MM.1S (cell line): ENCODE data around the gene IPO11.

Experiments used
- DNase-seq: peaks from one replicate; pipeline ENCODE4 v3.0.0-alpha.2; 2015
- H2AFZ ChIP-seq: fragments of 300-600 bp; sonication (generic); 2 replicates; pipeline ENCODE4 v1.6.0; 2016; ENCODE audit warnings: antibody characterized with exemption, low read length
- H3F3A ChIP-seq: fragments of 300-600 bp; sonication (generic); 2 replicates; pipeline ENCODE4 v1.6.1; 2016; ENCODE audit warnings: mild to moderate bottlenecking, antibody characterized with exemption, low read length, moderate library complexity, mixed read lengths; ENCODE audit not compliant: insufficient read depth
- H3K27ac ChIP-seq: fragments of 300-600 bp; sonication (generic); 2 replicates; pipeline ENCODE4 v1.5.1; 2016; ENCODE audit warnings: mild to moderate bottlenecking, low read length
- H3K27me3 ChIP-seq: fragments of 300-600 bp; sonication (generic); replicated peaks from 2 replicates; pipeline ENCODE4 v1.6.0; 2016; ENCODE audit warnings: low read length; ENCODE audit not compliant: insufficient read depth
- H3K36me3 ChIP-seq: fragments of 300-600 bp; sonication (generic); replicated peaks from 2 replicates; pipeline ENCODE4 v1.6.1; 2016; ENCODE audit warnings: mild to moderate bottlenecking, low read length, mixed read lengths; ENCODE audit not compliant: insufficient read depth
- H3K4me1 ChIP-seq: fragments of 300-600 bp; sonication (generic); 2 replicates; pipeline ENCODE4 v1.6.1; 2016; ENCODE audit warnings: low read length, mixed read lengths
- H3K4me2 ChIP-seq: fragments of 300-600 bp; sonication (generic); 2 replicates; pipeline ENCODE4 v1.6.0; 2016; ENCODE audit warnings: low read depth, low read length
- H3K4me3 ChIP-seq: fragments of 300-600 bp; sonication (generic); 2 replicates; pipeline ENCODE4 v1.5.1; 2016; ENCODE audit warnings: low read length, mixed read lengths
- H3K79me2 ChIP-seq: fragments of 300-600 bp; sonication (generic); 2 replicates; pipeline ENCODE4 v1.6.1; 2016; ENCODE audit warnings: mixed run types, low read length, mixed read lengths
- H3K9ac ChIP-seq: fragments of 300-600 bp; sonication (generic); 2 replicates; pipeline ENCODE4 v1.6.1; 2016; ENCODE audit warnings: low read length, mixed read lengths
- H3K9me2 ChIP-seq: fragments of 300-600 bp; sonication (generic); replicated peaks from 2 replicates; pipeline ENCODE4 v1.6.1; 2016; ENCODE audit warnings: mild to moderate bottlenecking, low read length, mixed read lengths; ENCODE audit not compliant: insufficient read depth
- H3K9me3 ChIP-seq: fragments of 300-600 bp; sonication (generic); replicated peaks from 2 replicates; pipeline ENCODE4 v1.6.1; 2016; ENCODE audit warnings: mild to moderate bottlenecking, low read length, mixed read lengths; ENCODE audit not compliant: insufficient read depth
- H4K20me1 ChIP-seq: fragments of 300-600 bp; sonication (generic); 2 replicates; pipeline ENCODE4 v1.6.1; 2016; ENCODE audit warnings: mild to moderate bottlenecking, low read length, moderate library complexity, mixed read lengths; ENCODE audit not compliant: insufficient read depth
- EZH2 ChIP-seq: fragments of 300-600 bp; sonication (generic); optimal IDR thresholded peaks from 2 replicates; pipeline ENCODE3; 2017; ENCODE audit warnings: low read depth, mild to moderate bottlenecking, antibody characterized with exemption, low read length, mixed read lengths
- EZH2phosphoT487 ChIP-seq: fragments of 300-600 bp; sonication (generic); IDR thresholded peaks from 2 replicates; pipeline ENCODE4 v1.6.1; 2018; ENCODE audit warnings: antibody characterized with exemption, low read length
- TF ChIP-seq, protein P1 (sequence below): fragments of 300-600 bp; sonication (generic); IDR thresholded peaks from 2 replicates; pipeline ENCODE4 v1.5.1; 2016; ENCODE audit warnings: antibody characterized with exemption, low read length, mixed read lengths

Gene IPO11

DNA sequence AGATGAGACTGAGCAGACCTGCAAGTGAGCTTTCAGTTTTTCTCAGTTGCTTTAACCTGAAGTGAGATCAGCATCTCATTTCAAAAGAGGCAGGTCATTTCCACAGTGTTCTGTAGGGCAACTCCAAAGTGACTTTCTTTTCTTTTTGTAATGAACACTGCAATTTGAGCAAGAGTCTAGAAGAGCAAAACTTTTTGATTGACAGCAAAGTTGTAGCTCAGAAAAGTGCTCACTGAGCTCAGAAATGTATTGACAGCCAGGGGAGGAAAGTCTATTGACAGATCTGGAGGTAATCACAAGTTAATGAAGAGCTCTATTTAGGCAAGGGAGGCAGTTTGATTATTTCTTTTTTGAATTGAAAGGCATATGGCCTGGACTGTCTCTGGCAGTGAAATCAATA, 220.7 kb downstream of the IPO11 start:
- no peak for DNase-seq
- peaks cover 4% of the 10 kb centered on the region for H3F3A ChIP-seq
- TF ChIP-seq EZH2phosphoT487 = no peak
- TF ChIP-seq, protein P1, sequence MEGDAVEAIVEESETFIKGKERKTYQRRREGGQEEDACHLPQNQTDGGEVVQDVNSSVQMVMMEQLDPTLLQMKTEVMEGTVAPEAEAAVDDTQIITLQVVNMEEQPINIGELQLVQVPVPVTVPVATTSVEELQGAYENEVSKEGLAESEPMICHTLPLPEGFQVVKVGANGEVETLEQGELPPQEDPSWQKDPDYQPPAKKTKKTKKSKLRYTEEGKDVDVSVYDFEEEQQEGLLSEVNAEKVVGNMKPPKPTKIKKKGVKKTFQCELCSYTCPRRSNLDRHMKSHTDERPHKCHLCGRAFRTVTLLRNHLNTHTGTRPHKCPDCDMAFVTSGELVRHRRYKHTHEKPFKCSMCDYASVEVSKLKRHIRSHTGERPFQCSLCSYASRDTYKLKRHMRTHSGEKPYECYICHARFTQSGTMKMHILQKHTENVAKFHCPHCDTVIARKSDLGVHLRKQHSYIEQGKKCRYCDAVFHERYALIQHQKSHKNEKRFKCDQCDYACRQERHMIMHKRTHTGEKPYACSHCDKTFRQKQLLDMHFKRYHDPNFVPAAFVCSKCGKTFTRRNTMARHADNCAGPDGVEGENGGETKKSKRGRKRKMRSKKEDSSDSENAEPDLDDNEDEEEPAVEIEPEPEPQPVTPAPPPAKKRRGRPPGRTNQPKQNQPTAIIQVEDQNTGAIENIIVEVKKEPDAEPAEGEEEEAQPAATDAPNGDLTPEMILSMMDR = no peak
- TF ChIP-seq EZH2 = no peak
- no peaks in the 10 kb centered on the region for H3K9me3 ChIP-seq
- H3K9ac ChIP-seq = no peak overlapping the region
- H3K9me2 ChIP-seq = no peaks in the 10 kb centered on the region
- no peaks in the 10 kb centered on the region for H4K20me1 ChIP-seq
- H3K4me3 ChIP-seq = no peak overlapping the region
- H3K4me1 ChIP-seq = peaks cover 33% of the 10 kb centered on the region
- H3K27ac ChIP-seq = no peak overlapping the region
- no peak overlapping the region for H3K4me2 ChIP-seq
- H2AFZ ChIP-seq = no peak overlapping the region
- H3K27me3 ChIP-seq = no peaks in the 10 kb centered on the region
- no peaks in the 10 kb centered on the region for H3K36me3 ChIP-seq
- H3K79me2 ChIP-seq = no peaks in the 10 kb centered on the region

DNA sequence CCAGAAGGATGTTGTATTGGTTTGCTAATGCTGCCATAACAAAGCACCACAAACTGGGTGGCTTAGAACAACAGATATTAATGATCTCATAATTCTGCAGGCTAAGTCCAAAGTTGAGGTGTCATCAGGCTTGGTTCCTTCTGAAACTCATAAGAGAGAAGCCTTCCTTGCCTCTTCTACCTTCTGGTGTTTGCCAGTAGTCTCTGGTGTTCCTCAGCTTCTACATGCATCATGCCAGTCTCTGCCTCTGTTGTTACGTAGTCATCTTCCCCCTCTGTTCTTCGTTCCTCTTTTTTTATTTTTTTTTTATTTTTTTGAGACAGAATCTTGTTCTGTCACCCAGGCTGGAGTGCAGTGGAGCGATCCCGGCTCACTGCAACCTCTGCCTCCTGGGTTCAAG, 227.9 kb downstream of the IPO11 start:
- Histone ChIP-seq H3K27ac (no peak overlapping the region), H3K36me3 (no peaks in the 10 kb centered on the region), H3K9me3 (no peaks in the 10 kb centered on the region), H4K20me1 (no peaks in the 10 kb centered on the region), H3K4me1 (peaks cover 15% of the 10 kb centered on the region), H3K79me2 (no peaks in the 10 kb centered on the region), H3K9ac (no peak overlapping the region), H3K9me2 (no peaks in the 10 kb centered on the region), H3K4me2 (no peak overlapping the region), H3F3A (no peaks in the 10 kb centered on the region), H3K27me3 (no peaks in the 10 kb centered on the region), H3K4me3 (no peak overlapping the region), H2AFZ (no peak overlapping the region)
- no peak for TF ChIP-seq EZH2phosphoT487
- TF ChIP-seq, protein P1 = no peak
- no peak for TF ChIP-seq EZH2
- DNase-seq = no peak

DNA sequence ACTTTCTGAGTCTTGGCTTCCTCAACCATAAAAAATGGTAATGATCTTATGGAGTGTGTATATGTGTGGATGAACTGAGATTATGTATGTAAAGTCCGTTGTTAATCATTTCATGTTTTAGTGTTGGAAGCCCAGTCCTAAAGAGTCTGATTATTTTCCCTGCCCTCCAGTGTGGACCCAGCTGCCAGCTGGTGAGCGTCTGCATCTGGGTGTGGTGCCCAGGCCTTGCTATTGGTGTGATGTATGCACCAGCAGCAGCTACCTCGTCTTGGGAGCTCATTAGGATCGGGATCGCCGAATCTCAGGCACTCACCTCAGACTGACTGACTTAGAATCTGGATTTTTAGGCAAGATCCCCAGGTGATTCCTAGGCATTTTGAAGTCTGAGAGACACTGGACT, 229.9 kb downstream of the IPO11 start:
- TF ChIP-seq, protein P1 = no peak
- TF ChIP-seq EZH2 = no peak
- no peak for TF ChIP-seq EZH2phosphoT487
- Histone ChIP-seq H4K20me1 (no peaks in the 10 kb centered on the region), H3K9me2 (no peaks in the 10 kb centered on the region), H3K4me1 (peaks cover 15% of the 10 kb centered on the region), H3K9ac (no peak overlapping the region), H3K36me3 (no peaks in the 10 kb centered on the region), H3K4me3 (no peak overlapping the region), H3K27me3 (no peaks in the 10 kb centered on the region), H3F3A (no peaks in the 10 kb centered on the region), H3K4me2 (no peak overlapping the region), H3K79me2 (no peaks in the 10 kb centered on the region), H3K9me3 (no peaks in the 10 kb centered on the region), H2AFZ (no peak overlapping the region), H3K27ac (no peak overlapping the region)
- DNase-seq = no peak
